Small intestine (tissue), 7 donors: ENCODE data around the gene FOXE1. TPM values are rescaled to one million over a fixed set of nuclear protein-coding genes. Genes with fewer than 3 reads are reported as not detected.
A peak's percentile ranks its signal among the peaks of the same experiment; 100 is the strongest.

ENCODE experiments used
- DNase-seq, 2 donors: peaks; one replicate each; pipeline versions ENCODE4 v3.0.0 to v3.0.0-alpha.2; 2013
- FAIRE-seq: peaks from 2 replicates; lab custom pipeline; 2012; peaks lifted over from hg19 to GRCh38; lab: Jason Lieb, UNC
- H3K27ac ChIP-seq, 3 donors: one replicate each; pipeline ENCODE4 v1.5.1; 2013; ENCODE audit warnings: low read length in 2 of 3, mild to moderate bottlenecking in 2 of 3, control low read depth in 1 of 3, inconsistent platforms in 1 of 3, low read depth in 1 of 3, moderate library complexity in 1 of 3
- H3K27me3 ChIP-seq, 3 donors: one replicate each; pipeline ENCODE4 v1.6.1; 2013; ENCODE audit warnings: low read length in 3 of 3, inconsistent platforms in 1 of 3; ENCODE audit not compliant: control insufficient read depth in 3 of 3, insufficient read depth in 3 of 3
- H3K36me3 ChIP-seq, 3 donors: one replicate each; pipeline ENCODE4 v1.6.1; 2013; ENCODE audit warnings: low read length in 3 of 3, inconsistent platforms in 1 of 3, low read depth in 1 of 3, mild to moderate bottlenecking in 1 of 3, moderate library complexity in 1 of 3; ENCODE audit not compliant: control insufficient read depth in 3 of 3, insufficient read depth in 2 of 3
- H3K4me1 ChIP-seq, 3 donors: one replicate each; pipeline ENCODE4 v1.6.1; 2013; ENCODE audit warnings: low read length in 2 of 3, inconsistent platforms in 1 of 3, low read depth in 1 of 3, mild to moderate bottlenecking in 1 of 3, moderate library complexity in 1 of 3; ENCODE audit not compliant: control insufficient read depth in 3 of 3, insufficient read depth in 2 of 3
- H3K4me3 ChIP-seq, 3 donors: one replicate each; pipeline ENCODE4 v1.5.1; 2013; ENCODE audit warnings: low read length in 3 of 3, control low read depth in 1 of 3, inconsistent platforms in 1 of 3, low read depth in 1 of 3, mild to moderate bottlenecking in 1 of 3, moderate library complexity in 1 of 3
- H3K9me3 ChIP-seq, 2 donors: one replicate each; pipeline ENCODE4 v1.6.1; 2013; ENCODE audit warnings: low read depth in 1 of 2, low read length in 1 of 2; ENCODE audit not compliant: control insufficient read depth in 2 of 2, insufficient read depth in 1 of 2
- WGBS, 3 donors: extraction: QIAGEN DNeasy Blood & Tissue Kit; methylation state at CpG; one replicate each; pipeline ENCODE4 v1.1.7; 2013; 5-methylcytosine and 5-hydroxymethylcytosine counted together
- polyA plus RNA-seq, 4 donors: library from polyadenylated mRNA; stranded (reverse) in 3 of 4; unstranded in 1 of 4; fragments of 200-250 nt in 3 of 4; fragments of 120-200 nt in 1 of 4; gene quantifications; one replicate each; pipeline versions ENCODE4 v1.2.1 to v1.2.3, GENCODE V29; 2013
- donor health status: healthy with polysubstance abuse.
- donor health status: control.
- donor health status: control.
- donor health status: Bipolar disorder and iron deficiency.
- donor health status: healthy.

Gene FOXE1
- polyA plus RNA-seq, 4 donors: 0.03 TPM; not detected in 3

DNA sequence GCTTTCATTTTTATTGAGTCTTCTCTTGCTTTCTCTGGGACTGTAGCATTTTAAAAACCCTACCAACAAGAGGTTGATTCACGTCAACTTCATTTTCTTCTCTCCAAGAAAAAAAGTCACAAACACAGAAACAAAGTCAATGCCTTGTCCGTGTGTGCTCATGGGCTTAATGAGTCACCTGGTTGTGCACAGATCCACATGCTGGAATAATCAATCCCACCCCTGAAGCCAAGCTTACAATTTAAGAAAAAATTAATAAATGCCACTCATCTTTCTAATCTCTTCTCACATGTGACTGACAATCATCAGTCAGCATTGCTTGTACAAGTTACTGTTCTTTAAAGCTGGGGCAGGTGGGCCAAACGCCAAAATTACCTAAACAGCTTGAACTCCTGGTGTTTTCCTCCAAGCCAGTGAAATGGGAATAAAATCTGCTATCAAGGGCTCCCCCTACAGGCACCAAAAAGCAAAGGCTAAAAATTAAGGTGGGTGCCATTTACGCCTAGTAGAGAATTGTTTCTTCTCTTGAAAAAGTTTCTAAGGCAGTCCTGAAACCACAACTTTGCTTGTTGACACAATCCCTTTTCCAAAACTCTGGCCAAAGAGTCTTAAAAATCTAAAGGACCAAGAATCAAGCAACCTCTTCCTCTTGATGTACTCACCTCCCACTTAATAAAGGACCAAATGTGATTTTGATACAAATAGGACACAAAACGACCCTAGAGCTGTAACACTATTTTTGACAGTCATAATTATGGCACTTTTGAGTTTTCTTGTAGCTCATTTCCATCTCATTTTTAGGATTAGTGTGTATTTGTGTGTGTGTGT lies 47.9 kb downstream of the FOXE1 start:
- no peak overlapping the region for H3K27ac ChIP-seq
- H3K27me3 ChIP-seq: no peaks in the 10 kb centered on the region
- peaks cover 2 to 21% (median 3%) of the 10 kb centered on the region in 3 donors for H3K36me3 ChIP-seq
- no peaks in the 10 kb centered on the region for H3K9me3 ChIP-seq
- H3K4me3 ChIP-seq: no peak overlapping the region
- DNase-seq: peak; percentile 49 to 50
- 37 to 49% (median 41%) methylated on average over 5 of the region's 5 CpGs for WGBS, 3 donors
- no peaks in the 10 kb centered on the region for H3K4me1 ChIP-seq
- FAIRE-seq: no peak

DNA sequence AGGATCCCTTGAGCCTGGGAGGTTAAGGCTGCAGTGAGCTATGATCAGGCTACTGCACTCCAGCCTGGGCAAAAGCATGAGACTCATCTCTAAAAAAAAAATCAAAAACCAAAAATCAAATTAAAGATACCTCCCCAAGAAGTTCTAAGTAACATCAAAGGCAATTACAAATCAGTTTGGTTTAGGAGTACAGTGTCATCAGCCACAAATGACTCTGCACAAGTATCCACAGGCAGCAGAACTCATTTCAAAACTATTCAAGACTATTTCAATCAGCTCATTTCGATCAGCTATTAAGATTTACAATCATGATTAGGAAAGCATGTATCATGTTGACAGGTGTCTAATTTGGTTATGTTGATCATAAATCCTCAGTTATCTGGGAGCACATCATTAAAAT lies 50.2 kb downstream of the FOXE1 start:
- WGBS, 3 donors: 32 to 54% (median 32%) methylated on average over 1 of the region's 1 CpG
- H3K27me3 ChIP-seq: no peaks in the 10 kb centered on the region
- FAIRE-seq: no peak

DNA sequence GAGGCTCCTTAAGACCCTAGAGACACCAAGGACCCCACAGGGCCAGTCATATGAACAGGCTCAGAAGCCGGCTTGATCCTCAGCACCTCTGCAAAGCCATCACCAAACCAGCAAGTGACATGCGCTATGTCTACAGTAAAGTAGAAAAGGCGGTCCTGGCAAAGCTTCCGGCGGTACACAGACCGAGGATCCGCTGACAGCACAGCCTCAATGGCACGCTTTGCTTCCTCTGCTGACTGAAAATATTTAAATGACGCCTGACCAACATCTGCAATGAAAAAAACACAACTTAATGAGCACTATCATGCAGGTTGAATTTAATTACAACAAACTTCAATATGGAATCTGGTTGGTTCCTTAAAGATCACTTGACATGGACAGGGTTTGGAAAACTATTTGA lies 51.7 kb downstream of the FOXE1 start:
- no peaks in the 10 kb centered on the region for H3K27me3 ChIP-seq
- H3K9me3 ChIP-seq: no peaks in the 10 kb centered on the region
- no peak overlapping the region for H3K4me3 ChIP-seq
- no peak overlapping the region for H3K27ac ChIP-seq
- DNase-seq (peak in 1 of 2 donors; percentile 13), FAIRE-seq (no peak)
- 87 to 91% (median 89%) methylated on average over 9 of the region's 9 CpGs for WGBS, 3 donors
- peaks cover 0 to 2% (median 0%) of the 10 kb centered on the region in 3 donors for H3K4me1 ChIP-seq
- H3K36me3 ChIP-seq: peaks cover 2 to 40% (median 7%) of the 10 kb centered on the region in 3 donors

More for the DNA sequence above, 50.2 kb downstream of the FOXE1 start:
- no peak overlapping the region for H3K27ac ChIP-seq
- H3K4me3 ChIP-seq: no peak overlapping the region
- peaks cover 0 to 2% (median 0%) of the 10 kb centered on the region in 3 donors for H3K4me1 ChIP-seq
- peaks cover 2 to 33% (median 3%) of the 10 kb centered on the region in 3 donors for H3K36me3 ChIP-seq
- no peak for DNase-seq
- H3K9me3 ChIP-seq: no peaks in the 10 kb centered on the region

DNA sequence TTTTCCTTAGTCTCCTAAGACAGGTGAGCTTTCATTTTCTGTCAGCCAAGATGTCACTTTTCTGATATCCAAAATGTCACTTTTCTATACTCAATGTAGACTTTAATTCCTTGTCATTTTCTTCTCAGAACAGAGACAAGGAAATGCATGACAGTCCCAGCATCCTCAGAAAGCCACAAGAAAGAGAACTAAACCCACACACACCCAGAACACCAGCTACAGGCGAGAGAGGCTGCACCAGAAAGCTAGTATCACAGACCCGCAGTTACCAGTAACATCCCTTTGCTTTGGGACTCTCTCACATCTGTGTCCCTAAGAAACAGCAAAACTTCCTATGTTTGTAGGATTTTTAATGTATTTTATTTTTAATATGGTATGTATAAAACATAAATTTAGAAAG lies 52.2 kb downstream of the FOXE1 start:
- H3K4me1 ChIP-seq: peaks cover 0 to 2% (median 0%) of the 10 kb centered on the region in 3 donors
- 72 to 91% (median 74%) methylated on average over 2 of the region's 2 CpGs for WGBS, 3 donors
- peaks cover 4 to 41% (median 7%) of the 10 kb centered on the region in 3 donors for H3K36me3 ChIP-seq
- no peaks in the 10 kb centered on the region for H3K9me3 ChIP-seq
- no peaks in the 10 kb centered on the region for H3K27me3 ChIP-seq
- no peak overlapping the region for H3K4me3 ChIP-seq
- no peak for FAIRE-seq
- peak in 1 of 2 donors; percentile 25 for DNase-seq
- no peak overlapping the region for H3K27ac ChIP-seq

Other genes with a start within 250 kb of the FOXE1 start
- 10 to 100 TPM in 1 of 4 donors, 1 to 10 TPM in 3; 7.2 to 17.4 (median 7.8) TPM for gene TSTD2, start 219.9 kb upstream of the FOXE1 start, polyA plus RNA-seq
- gene NCBP1, start 219.4 kb upstream of the FOXE1 start, polyA plus RNA-seq: 10 to 100 TPM in 2 of 4 donors, 1 to 10 TPM in 2; 5.9 to 29.7 (median 11.0) TPM
- gene XPA, start 155.9 kb upstream of the FOXE1 start, polyA plus RNA-seq: 10 to 100 TPM; 15.4 to 24.4 (median 20.4) TPM
- 10 to 100 TPM in 2 of 4 donors, 1 to 10 TPM in 2; 6.2 to 21.7 (median 10.0) TPM for gene TRMO, start 69.3 kb downstream of the FOXE1 start, polyA plus RNA-seq
- under 1 TPM in 2 of 4 donors, not detected in 2; 0.03 to 0.74 TPM for gene HEMGN, start 84.9 kb downstream of the FOXE1 start, polyA plus RNA-seq
- gene ANP32B, start 130.1 kb downstream of the FOXE1 start, polyA plus RNA-seq: 100 to 1,000 TPM; 106 to 263 (median 182) TPM
- 100 to 1,000 TPM in 1 of 4 donors, 10 to 100 TPM in 3; 57.0 to 120 (median 75.6) TPM for gene NANS, start 203.5 kb downstream of the FOXE1 start, polyA plus RNA-seq